PC-3 (cell line): Measurements from ENCODE around the gene OR5H14.

Source experiments
- EZH2 ChIP-seq: fragments of 300-600 bp; sonication (generic); IDR thresholded peaks from one replicate; pipeline ENCODE4 v1.6.1; 2017; ENCODE audit warnings: antibody characterized with exemption, mild to moderate bottlenecking, low read length; ENCODE audit not compliant: unreplicated experiment
- EZH2phosphoT487 ChIP-seq: fragments of 300-600 bp; sonication (generic); IDR thresholded peaks from 2 replicates; pipeline ENCODE4 v1.6.1; 2018; ENCODE audit warnings: mild to moderate bottlenecking, antibody characterized with exemption, low read length, borderline replicate concordance
- TF ChIP-seq, protein P1 (sequence below): fragments of 300-600 bp; sonication (generic); conservative IDR thresholded peaks from 2 replicates; pipeline ENCODE4 v1.5.1; 2017; ENCODE audit warnings: antibody characterized with exemption, low read depth, mild to moderate bottlenecking, low read length

DNA sequence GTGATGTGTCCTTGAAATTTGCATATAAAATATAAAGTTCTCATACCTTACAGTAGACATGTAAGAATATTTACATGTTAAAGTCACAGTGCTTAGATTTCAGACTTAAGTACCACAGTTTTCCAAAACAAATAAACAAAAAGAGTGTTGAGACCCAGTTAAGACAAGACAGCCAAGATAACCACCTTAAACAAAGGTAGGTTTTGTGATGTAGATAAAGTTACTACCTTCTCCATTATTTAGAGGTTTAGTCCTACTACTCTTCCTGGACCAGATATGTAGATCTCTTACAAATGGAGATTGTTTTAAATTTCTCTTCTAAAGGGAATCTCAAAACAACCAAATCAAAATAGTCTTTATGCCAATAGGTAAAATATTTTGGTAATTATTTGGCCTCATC lies 34.9 kb downstream of the OR5H14 start:
- TF ChIP-seq, protein P1, sequence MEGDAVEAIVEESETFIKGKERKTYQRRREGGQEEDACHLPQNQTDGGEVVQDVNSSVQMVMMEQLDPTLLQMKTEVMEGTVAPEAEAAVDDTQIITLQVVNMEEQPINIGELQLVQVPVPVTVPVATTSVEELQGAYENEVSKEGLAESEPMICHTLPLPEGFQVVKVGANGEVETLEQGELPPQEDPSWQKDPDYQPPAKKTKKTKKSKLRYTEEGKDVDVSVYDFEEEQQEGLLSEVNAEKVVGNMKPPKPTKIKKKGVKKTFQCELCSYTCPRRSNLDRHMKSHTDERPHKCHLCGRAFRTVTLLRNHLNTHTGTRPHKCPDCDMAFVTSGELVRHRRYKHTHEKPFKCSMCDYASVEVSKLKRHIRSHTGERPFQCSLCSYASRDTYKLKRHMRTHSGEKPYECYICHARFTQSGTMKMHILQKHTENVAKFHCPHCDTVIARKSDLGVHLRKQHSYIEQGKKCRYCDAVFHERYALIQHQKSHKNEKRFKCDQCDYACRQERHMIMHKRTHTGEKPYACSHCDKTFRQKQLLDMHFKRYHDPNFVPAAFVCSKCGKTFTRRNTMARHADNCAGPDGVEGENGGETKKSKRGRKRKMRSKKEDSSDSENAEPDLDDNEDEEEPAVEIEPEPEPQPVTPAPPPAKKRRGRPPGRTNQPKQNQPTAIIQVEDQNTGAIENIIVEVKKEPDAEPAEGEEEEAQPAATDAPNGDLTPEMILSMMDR = no peak
- TF ChIP-seq EZH2 = no peak
- no peak for TF ChIP-seq EZH2phosphoT487
